GM18499 (cell line): ENCODE data around the gene SYT2.
A peak's percentile ranks its signal among the peaks of the same experiment; 100 is the strongest.
"Not testable (repeated sequence)": the region's sequence is repeated elsewhere in the genome, so short reads cannot be mapped to it uniquely, and the experiment has no call there.

ENCODE experiments used
- ATAC-seq: cut with Tn5 transposase; IDR thresholded peaks from one replicate; pipeline ENCODE4 v1.9.1; 2021; ENCODE audit warnings: moderate number of reproducible peaks; ENCODE audit not compliant: insufficient read depth, unreplicated experiment

The SYT2 gene

DNA sequence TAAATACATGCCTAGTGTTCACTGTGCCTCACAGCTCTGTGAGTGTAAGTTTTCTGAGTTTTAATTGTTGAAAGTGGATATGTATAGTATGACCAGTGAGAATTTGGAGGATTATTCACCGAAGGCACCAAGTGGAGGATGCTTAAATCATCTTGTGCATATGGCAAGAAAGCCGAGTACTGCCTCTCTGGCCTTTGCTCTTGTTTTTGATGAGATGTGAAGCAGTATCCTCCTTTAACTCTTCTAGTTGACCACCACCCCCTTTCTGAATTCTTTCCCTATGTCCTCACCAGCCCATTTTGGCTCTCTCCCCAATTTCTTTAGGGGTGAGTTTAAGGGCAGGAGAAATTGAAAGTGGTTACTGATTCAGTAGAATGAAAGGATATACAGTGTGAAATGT lies 130.4 kb downstream of the SYT2 start:
- no peak for ATAC-seq

DNA sequence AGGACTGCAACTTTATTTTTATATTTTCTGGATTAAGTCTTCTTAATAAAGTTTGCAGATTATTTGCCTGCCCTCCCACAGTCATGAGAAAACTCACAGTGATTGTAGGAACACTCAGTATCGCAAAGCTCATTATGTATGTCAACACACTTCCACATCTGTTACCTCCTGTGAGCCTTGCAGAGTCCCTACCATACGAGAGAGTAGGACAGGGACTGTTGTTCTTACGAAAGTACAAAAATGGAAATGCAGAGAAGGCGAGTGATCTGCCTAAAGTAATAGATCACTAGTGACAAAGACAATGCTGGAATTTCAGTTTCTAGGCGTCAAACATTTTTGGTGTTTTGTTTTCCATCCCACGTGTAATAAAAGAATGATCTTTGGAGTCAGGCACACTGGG lies 131.7 kb downstream of the SYT2 start:
- ATAC-seq = no peak

- ATAC-seq = no peak
Observed at GRCh38 chr1:202578001-202578504, 132.2 kb downstream of the SYT2 start.

DNA sequence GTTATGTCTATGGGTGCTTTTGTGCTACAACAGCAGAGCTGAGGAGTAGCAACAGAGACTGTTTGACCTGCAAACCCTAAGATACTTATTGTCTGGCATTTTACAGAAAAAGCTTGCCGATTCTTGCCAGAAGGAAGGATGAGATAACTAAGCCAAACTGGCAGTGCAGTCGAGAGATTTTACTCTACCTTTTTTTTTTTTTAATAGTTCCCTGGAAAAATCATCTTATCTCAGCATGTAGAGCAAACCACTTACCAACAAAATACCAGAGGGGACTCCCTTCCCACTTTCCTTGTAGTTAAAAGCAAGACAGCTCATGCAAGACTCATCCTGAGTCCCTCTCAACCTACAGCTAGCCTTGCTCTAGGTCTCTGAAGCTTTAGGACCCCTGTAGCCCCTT lies 132.9 kb downstream of the SYT2 start:
- no peak for ATAC-seq

DNA sequence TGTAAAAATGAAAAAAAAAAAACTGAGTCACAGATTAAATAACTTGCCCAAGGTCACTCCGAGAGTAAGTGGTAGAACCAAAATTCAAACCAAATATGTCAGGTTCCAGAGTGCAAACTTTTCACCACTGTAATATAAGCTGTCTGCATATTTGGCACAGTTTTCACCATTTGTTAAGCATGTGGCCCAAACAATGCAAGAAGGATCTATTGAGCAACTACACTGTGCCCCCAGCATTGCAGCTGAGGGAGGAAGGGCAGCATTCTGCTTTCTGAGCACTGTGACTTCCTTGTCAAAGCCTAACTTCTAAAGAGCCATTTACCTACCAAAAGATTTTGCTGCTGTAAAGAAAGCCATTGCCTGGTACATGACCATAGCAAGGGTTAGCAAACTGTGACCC lies 133.4 kb downstream of the SYT2 start:
- ATAC-seq = no peak

DNA sequence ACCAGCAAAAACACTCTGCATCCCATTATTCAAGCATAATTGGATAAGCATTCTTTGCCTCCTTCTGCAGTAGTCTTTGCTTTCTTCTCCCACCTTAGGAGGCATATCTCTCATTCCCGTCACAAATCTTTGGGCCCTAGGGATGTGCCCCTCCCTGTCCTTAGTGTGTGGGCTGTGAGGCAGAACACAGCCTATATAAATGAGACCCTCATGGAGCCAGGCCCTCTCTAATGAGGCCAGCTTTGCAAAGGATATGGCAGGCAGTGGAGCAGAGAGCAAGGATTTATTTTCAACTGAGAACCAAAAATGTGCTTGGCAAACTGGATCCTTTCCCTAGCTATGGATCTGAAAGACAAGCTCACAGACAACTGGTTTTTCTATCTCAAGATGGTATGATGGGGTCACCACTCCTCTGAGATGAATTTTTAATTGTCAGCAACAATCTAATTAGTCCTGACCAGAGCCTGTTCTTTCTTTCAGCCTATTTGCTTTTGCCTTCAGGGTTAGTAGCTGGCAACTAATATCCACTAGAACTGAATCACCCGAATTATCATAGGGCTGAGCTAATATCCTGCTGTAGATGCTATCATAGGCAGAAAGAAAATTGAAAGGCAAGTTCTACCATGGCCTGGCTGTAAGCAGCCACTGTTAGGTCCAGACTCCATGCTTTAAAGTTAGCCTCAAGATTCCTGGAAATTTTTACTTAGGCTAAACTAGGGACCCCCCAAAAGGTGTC lies 134.2 kb downstream of the SYT2 start:
- ATAC-seq = no peak

GRCh38 chr1:202572867-202573266 lies 137.4 kb downstream of the SYT2 start:
- no peak for ATAC-seq

GRCh38 chr1:202571719-202572339 lies 138.4 kb downstream of the SYT2 start:
- no peak for ATAC-seq

DNA sequence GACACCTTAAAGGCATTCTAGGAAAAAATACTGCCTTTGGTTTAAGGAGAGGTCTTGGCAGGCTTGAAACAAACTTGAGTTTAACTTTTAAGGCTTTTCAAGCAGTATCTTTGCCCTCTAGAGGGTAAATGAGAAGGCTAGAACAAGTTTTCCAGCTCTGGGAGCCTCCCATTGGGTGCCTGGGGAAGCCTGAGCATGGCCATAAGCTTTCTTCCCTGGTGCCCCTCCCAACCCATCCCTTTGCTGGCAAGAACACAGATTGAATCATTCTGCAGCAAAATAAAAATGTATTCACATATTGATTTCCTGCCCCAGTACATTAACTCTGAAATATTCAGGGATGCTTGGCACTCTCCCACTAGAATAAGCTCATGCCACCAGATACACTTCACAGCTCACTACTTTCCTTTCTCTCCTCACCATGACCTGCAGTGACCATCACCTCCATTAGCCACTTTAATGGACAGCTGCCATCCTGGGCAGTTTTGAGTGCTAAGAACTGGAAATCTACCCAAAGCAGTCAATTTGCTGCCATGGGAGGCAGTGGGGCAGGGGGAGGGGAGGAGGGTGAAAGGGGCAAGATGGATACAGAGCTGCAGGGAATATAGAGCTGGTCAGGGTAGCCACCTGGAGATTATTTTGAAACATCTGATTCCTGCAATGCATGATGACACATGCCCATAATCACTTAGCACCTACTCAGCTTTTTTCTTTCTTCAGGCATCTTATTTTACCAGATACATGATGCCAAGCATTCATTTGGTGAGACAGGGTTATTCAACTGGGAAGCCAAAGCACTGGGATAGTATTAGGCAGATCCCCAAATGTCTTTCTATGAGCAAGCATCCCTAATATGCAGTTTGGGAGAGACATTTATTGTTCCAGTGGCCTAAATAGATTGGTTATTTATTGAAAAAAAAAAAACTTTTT lies 140.6 kb downstream of the SYT2 start:
- ATAC-seq = no peak

DNA sequence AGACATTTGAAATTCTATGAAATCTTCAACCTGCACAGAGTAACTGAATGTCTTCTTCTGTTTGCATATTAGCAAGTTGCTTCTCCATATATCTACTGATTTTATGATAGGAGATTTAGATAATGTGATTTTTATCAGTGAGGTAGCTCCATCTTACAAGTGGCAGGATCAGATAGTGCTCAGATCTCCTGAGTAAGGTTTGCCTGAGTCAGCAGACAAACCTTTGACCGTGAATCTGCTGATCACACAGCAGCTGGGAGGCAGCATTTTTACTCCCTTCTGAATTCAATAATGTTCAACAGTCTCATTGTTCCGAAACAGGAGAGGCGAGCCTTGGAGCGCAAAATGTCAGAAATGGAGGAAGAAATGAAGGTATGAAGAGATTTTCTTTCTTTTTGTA lies 141.4 kb downstream of the SYT2 start:
- no peak for ATAC-seq

GRCh38 chr1:202568410-202568809 lies 141.8 kb downstream of the SYT2 start:
- ATAC-seq = no peak

GRCh38 chr1:202567738-202568137 lies 142.5 kb downstream of the SYT2 start:
- no peak for ATAC-seq

GRCh38 chr1:202565890-202566602 lies 144.2 kb downstream of the SYT2 start:
- peak; percentile 67 for ATAC-seq

DNA sequence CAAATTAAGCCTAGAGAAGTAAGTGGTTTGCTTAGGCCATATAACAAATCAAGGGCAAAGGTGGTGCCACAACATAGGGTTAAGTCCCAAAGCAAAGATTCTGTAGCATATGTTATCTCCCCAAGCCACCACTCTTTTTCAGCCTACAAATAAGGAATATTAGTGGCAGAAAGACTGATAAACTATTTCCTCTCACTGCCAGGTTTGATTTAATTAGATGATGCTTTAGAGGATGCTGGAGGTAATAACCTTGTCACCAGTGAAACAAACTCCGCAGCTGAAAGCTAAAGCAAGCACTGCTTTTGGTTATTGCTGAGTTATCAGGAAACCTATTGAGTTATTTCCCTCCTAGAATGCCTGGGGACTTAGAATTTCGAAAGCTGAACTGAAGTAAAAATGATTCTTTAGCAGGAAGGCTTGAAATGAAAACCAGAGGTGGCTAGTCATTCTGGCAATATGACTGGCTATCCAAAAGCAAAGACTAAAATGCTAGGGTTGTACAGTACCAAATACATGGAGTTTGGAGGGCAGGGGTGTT lies 145.2 kb downstream of the SYT2 start:
- no peak for ATAC-seq

GRCh38 chr1:202563818-202564217 lies 146.4 kb downstream of the SYT2 start:
- ATAC-seq = no peak

- ATAC-seq = no peak
Observed at GRCh38 chr1:202562444-202563060, 147.7 kb downstream of the SYT2 start.

GRCh38 chr1:202561726-202562443 lies 148.4 kb downstream of the SYT2 start:
- ATAC-seq = no peak

DNA sequence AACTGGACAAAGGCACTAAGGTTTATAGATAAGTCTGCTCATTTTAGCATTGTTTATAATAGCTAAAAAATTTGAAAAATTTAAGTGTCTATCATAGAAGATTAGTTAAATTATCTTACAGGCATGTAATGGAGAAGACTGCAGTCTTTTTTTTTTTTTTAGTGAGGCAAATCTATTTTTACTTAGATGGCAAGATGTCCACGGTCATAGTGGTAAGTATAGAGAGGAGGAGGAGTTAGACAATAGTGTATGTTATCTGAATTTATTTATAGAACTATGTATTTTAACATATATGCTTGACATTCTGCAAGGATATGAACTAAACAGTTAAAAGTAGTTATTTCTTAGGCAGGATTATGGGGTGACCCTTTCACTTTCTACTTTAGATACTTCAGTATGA lies 149.0 kb downstream of the SYT2 start:
- no peak for ATAC-seq

GRCh38 chr1:202557662-202558061 lies 152.6 kb downstream of the SYT2 start:
- not testable (repeated sequence) for ATAC-seq
